Uterus (tissue), 4 donors: Measurements from ENCODE around the gene PDLIM1. TPM values are rescaled to one million over a fixed set of nuclear protein-coding genes. Genes with fewer than 3 reads are reported as not detected.

Experiments used
- DNase-seq, 2 donors: peaks; one replicate each; pipeline ENCODE4 v3.0.0-alpha.2; 2019 to 2020
- H3K27ac ChIP-seq, 2 donors: fragments of 200-600 bp; sonication (generic); 1 replicate in 1 of 2; 2 replicates in 1 of 2; pipeline ENCODE4 v1.5.1; 2016 to 2018
- H3K27me3 ChIP-seq, 2 donors: fragments of 200-600 bp; sonication (generic); one replicate each; pipeline ENCODE4 v1.5.1; 2018 to 2019; ENCODE audit warnings: control low read depth in 1 of 2
- H3K36me3 ChIP-seq, 2 donors: fragments of 200-600 bp; sonication (generic); one replicate each; pipeline ENCODE4 v1.5.1; 2019; ENCODE audit warnings: control low read depth in 1 of 2
- H3K4me1 ChIP-seq, 2 donors: fragments of 200-600 bp; sonication (generic); one replicate each; pipeline ENCODE4 v1.5.1; 2018 to 2019; ENCODE audit warnings: control low read depth in 1 of 2
- H3K4me3 ChIP-seq, 2 donors: fragments of 200-600 bp; sonication (generic); 1 replicate in 1 of 2; 2 replicates in 1 of 2; pipeline ENCODE4 v1.5.1; 2018 to 2019; ENCODE audit warnings: mild to moderate bottlenecking in 1 of 2
- H3K9me3 ChIP-seq, 2 donors: fragments of 200-600 bp; sonication (generic); one replicate each; pipeline ENCODE4 v1.5.1; 2019; ENCODE audit warnings: control low read depth in 1 of 2
- CTCF ChIP-seq, 4 experiments: fragments of 200-600 bp in 2 of 4; fragments of 450-650 bp in 2 of 4; sonication (generic) in 2 of 4; IDR thresholded peaks; one replicate each; pipeline ENCODE4 v1.5.1; 2016 to 2019; ENCODE audit warnings: antibody characterized with exemption in 4 of 4, mild to moderate bottlenecking in 2 of 4, moderate library complexity in 1 of 4
- POLR2A ChIP-seq, 2 donors: fragments of 450-650 bp; IDR thresholded peaks; one replicate each; pipeline ENCODE4 v1.6.1; 2016; ENCODE audit warnings: antibody characterized with exemption in 2 of 2, mild to moderate bottlenecking in 1 of 2, moderate library complexity in 1 of 2
- intact Hi-C: fragments of 100-400 bp; cut with DNase I; formaldehyde crosslinking; loops from one replicate; pipeline ENCODE4 v1.15.1; 2023; ENCODE audit warnings: low total_unique reads
- total RNA-seq, 4 donors: library from RNA; depleted of rRNA in 3 of 4; stranded (reverse); fragments of >200 nt in 3 of 4; gene quantifications; one replicate each; pipeline versions ENCODE4 v1.1.0 to v1.2.4, GENCODE V29; 2014 to 2023
- donor health status: DM: yes; HTN: yes; CAD: no.

PDLIM1 gene
- total RNA-seq, 4 donors from 2014 or later: 14.0 to 192 (median 86.7) TPM

- DNase-seq: no peak
- Histone ChIP-seq H3K4me3 (no peak overlapping the region), H3K36me3 (no peaks in the 10 kb centered on the region), H3K4me1 (no peaks in the 10 kb centered on the region), H3K27ac (no peak overlapping the region), H3K27me3 (no peaks in the 10 kb centered on the region), H3K9me3 (no peaks in the 10 kb centered on the region)
- intact Hi-C loops: no loop called here
- no peak for TF ChIP-seq CTCF (IDR thresholded peaks at IDR 0.05)
- TF ChIP-seq POLR2A (IDR thresholded peaks at IDR 0.05): no peak
Measured at GRCh38 chr10:95304463-95304862, 13.7 kb upstream of the PDLIM1 start.

- Histone ChIP-seq H3K36me3 (no peaks in the 10 kb centered on the region), H3K9me3 (no peaks in the 10 kb centered on the region), H3K4me3 (no peak overlapping the region), H3K27ac (no peak overlapping the region), H3K27me3 (no peaks in the 10 kb centered on the region), H3K4me1 (no peaks in the 10 kb centered on the region)
- no peak for TF ChIP-seq POLR2A (IDR thresholded peaks at IDR 0.05)
- no peak for TF ChIP-seq CTCF (IDR thresholded peaks at IDR 0.05)
- DNase-seq: no peak
- intact Hi-C loops: no loop called here
Measured at GRCh38 chr10:95303950-95304349, 13.1 kb upstream of the PDLIM1 start.

- no peak overlapping the region for H3K27ac ChIP-seq
- DNase-seq: no peak
- intact Hi-C loops: no loop called here
- H3K36me3 ChIP-seq: no peaks in the 10 kb centered on the region
- TF ChIP-seq POLR2A (IDR thresholded peaks at IDR 0.05) (no peak), CTCF (IDR thresholded peaks at IDR 0.05) (no peak)
- no peaks in the 10 kb centered on the region for H3K27me3 ChIP-seq
- H3K4me3 ChIP-seq: no peak overlapping the region
- no peaks in the 10 kb centered on the region for H3K9me3 ChIP-seq
- no peaks in the 10 kb centered on the region for H3K4me1 ChIP-seq
Measured at GRCh38 chr10:95303535-95303934, 12.7 kb upstream of the PDLIM1 start.

GRCh38 chr10:95300022-95300539 is 9.3 kb upstream of the PDLIM1 start:
- no peaks in the 10 kb centered on the region for H3K9me3 ChIP-seq
- no peak for DNase-seq
- intact Hi-C loops: no loop called here
- H3K27me3 ChIP-seq: no peaks in the 10 kb centered on the region
- H3K27ac ChIP-seq: no peak overlapping the region
- H3K4me3 ChIP-seq: no peak overlapping the region
- no peaks in the 10 kb centered on the region for H3K4me1 ChIP-seq
- no peaks in the 10 kb centered on the region for H3K36me3 ChIP-seq
- no peak for TF ChIP-seq POLR2A (IDR thresholded peaks at IDR 0.05)
- no peak for TF ChIP-seq CTCF (IDR thresholded peaks at IDR 0.05)

- Histone ChIP-seq H3K36me3 (no peaks in the 10 kb centered on the region), H3K9me3 (no peaks in the 10 kb centered on the region), H3K27ac (no peak overlapping the region), H3K4me1 (no peaks in the 10 kb centered on the region), H3K27me3 (no peaks in the 10 kb centered on the region), H3K4me3 (no peak overlapping the region)
- no peak for TF ChIP-seq CTCF (IDR thresholded peaks at IDR 0.05)
- no peak for TF ChIP-seq POLR2A (IDR thresholded peaks at IDR 0.05)
- no peak for DNase-seq
- intact Hi-C loops: no loop called here
Measured at GRCh38 chr10:95297402-95297801, 6.6 kb upstream of the PDLIM1 start.
